Thoracic aorta endothelial cell (primary cell): ENCODE results near the gene COQ8A. TPM values are rescaled to one million over a fixed set of nuclear protein-coding genes. Genes with fewer than 3 reads are reported as not detected.

Experiments
- small RNA-seq: library from RNA; depleted of rRNA; stranded (forward); fragments of <200 nt; gene quantifications from one replicate; pipeline ENCODE3, GENCODE V24; 2012
- total RNA-seq: library from RNA; depleted of rRNA; stranded (reverse); fragments of >200 nt; gene quantifications from 2 replicates; pipeline ENCODE4 v1.2.3, GENCODE V29; 2012

COQ8A gene
- total RNA-seq = 4.9 and 8.5 TPM in 2 replicates

DNA sequence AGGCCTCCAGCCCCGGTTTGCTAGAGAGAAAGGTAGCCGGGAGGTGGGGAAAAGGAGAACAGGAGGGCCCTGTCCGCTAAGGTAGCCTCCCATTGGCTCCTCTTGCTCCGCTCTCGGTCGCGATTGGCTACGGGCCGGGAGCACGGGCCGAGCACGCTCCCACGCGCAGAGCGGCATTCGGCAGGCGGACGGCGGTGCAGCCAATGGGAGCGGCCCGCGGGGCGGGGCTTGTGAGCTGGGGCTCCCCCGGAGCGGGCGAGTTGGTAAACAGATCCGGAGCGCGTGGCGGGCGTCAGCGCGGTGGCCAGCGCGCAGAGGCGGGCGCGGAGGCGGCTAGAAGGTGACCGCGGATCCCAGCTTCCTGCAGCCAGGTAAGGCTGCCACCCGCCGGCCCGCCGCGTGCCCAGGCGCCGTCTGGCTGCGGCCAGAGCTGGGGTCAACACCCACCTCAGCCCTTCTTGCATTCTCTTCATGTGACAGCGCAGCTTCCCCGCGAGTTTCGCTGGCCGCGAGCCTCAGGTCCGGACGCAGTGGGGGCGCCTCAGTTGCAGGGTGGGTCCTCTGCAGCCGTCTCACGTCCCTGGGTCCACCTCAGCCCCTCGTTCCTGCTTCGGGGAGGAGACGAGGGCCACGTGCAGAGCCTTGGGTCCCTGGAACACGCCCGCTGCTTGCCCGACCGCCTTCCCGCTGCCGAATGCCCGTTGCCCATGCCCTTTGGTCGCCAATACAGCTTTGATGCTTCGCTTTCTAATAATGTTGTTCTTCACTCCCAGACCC, at the start of gene COQ8A:
COQ8A (plus strand) TSS at position 266 of the 777 bp plus-strand sequence. CDS start 21,092 bp downstream, outside the sequence.

Small RNA genes lying within 50 kb of the gene (small RNA-seq; reads per million reads assigned to genes)
- not detected for gene AL353689.1

Other genes with a start within 250 kb of the COQ8A start
- 47.1 and 47.6 TPM in 2 replicates for gene ITPKB, start 201.0 kb upstream of the COQ8A start, total RNA-seq
- gene PSEN2, start 69.7 kb upstream of the COQ8A start, total RNA-seq = 19.3 and 19.8 TPM in 2 replicates